Stimulated activated CD8-positive, alpha-beta memory T cell treated with anti-CD3 and anti-CD28 coated beads, Interleukin-15, amount 100 ng/mL, for 24 hours (primary cell): ENCODE results near the gene CYLD.

Experiments used
- DNase-seq: peaks from one replicate; pipeline ENCODE4 v3.0.0-alpha.2; 2020; ENCODE audit warnings: low read depth

The CYLD gene

DNA sequence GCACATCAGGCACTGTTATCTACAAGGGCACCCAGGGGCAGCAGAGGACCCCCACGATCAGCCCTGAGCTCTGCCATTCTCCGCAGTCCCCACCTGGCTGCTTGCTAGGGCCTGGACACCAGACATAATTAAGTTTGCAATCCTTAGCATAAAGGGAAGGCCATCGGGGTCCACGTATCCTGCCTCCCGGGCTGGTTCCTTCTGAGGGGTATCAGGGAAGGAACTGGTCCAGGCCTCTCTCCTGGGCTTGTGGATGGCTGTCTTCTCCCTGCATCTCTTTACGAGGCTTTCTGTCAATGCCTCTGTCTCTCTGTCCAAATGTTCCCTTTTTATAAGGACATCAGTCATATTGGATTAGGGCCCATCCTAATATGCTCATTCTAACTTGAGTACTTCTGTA lies 77.8 kb downstream of the CYLD start:
- no peak for DNase-seq

- DNase-seq, result no peak
Observed at GRCh38 chr16:50820225-50820624, 78.3 kb downstream of the CYLD start.

DNA sequence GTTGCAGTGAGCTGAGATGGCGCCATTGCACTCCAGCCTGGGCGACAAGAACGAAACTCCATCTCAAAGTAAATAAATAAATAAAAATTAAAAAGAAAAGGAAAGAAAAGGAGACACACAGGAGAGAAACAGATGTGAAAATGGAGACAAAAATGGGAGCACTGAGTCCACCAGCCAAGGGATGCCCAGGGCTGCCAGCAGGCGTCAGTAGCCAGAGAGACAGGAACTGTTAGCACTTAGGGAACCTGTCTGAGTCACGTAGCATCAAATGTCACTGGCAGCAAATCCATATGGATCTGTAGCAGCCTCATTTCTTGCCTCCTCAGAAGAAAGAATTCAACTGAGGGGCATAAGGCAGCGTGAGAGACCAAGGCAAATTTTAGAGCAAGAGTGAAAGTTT lies 79.7 kb downstream of the CYLD start:
- no peak for DNase-seq

DNA sequence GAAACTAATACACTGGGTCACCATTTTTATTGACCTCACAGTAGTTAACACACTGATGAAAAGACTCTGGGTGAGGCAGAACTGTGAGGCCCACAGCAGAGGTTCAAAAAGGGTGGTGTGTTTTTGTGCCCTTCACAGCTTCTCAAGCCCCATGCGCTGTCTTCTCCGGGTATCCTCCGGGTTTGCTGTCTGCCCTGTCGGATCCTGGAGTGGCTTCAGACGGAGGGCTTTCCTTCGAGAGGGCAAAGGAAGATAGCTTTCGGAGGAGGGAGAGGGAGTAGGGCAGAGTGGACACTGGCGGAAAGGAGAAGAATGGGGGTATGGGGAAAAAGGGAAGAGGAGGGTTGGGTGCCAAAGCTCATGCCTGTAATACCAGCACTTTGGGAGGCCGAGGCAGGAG lies 80.8 kb downstream of the CYLD start:
- no peak for DNase-seq

DNA sequence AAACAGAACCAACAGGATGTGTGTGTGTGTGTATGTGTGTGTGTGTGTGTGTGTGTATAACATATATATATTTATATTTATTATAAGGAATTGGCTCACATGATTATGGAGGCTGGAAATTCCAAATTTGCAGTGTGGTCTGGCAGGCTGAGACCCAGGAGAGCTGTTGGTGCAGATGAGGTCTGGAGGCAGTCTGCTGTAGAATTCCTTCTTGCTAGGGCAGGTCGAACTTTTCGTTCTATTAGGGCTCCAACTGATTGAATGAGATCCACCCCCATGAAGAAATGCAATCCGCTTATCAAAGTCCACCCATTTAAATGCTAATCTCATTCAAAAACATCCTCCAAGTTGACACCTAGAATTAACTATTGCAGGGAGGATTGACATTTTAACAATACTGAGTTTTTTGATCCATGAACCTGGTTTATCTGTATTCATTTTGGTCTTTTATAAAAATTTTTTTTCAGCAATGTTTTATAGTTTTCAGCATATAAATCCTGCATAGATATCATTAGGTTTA lies 85.0 kb downstream of the CYLD start:
- no peak for DNase-seq

DNA sequence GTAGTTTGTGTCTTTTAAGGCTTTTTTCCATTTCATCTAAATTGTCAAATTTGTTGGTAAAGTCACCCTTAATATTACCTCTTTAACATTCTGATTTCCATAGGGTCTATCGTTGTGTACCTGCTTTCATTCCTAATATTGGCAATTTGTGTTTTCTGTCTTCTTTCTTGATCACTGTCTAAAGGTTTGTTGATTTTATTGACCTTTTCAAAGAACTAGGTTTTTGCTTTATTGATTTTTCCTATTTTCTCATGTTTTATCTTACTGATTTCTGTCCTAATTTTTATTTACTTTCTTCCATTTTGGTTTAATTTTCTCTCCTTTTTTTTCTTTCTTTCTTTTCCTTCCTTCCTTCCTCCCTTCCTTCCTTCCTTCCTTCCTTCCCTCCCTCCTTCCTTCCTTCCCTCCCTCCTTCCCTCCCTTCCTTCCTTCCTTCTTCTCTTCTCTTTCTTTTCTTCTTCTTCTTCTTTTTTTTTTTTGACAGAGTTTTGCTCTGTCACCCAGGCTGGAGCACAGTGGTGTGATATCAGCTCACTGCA lies 86.3 kb downstream of the CYLD start:
- no peak for DNase-seq

- DNase-seq, result no peak
Observed at GRCh38 chr16:50830698-50831097, 88.8 kb downstream of the CYLD start.

DNA sequence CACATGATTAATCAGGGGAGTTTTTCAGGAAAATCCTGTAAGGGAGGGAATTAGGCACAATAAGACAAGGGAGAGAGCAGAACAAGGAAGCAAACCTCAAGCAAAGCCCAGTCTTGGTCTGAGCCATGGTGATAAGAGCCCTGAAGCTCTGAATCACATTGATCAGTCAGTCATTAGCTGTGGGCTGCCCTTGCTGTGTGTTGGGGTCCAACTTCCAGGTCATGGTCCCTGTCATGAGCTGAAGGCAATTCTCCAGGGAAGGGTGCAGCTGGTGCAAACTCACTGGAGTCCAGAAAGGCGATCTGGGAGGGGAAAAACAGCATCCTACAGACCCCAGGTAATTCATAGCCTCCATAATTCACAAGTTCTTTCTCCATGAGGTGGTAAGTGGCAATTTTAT lies 89.9 kb downstream of the CYLD start:
- DNase-seq, result no peak

GRCh38 chr16:50833929-50834328 lies 92.0 kb downstream of the CYLD start:
- DNase-seq, result no peak

DNA sequence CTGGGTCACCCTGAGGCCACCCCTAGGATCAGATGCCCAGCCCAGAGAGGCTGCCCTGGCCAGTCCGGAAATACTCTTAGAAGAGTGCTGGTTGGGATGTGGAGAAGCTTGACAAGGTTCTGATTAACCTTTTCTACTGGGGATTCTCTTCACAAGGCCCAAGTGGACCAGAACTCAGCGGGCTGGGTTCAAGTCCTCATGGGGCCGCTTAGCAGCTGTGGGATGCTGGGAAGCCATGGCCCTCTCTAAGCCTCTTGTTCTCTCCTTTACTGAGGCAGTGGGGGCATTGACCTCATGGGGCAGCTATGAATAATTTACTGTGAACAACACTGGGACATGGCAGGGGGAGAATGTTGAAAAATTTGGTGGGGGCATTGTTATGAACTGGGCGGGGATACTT lies 92.8 kb downstream of the CYLD start:
- DNase-seq, result no peak

GRCh38 chr16:50835358-50836060 lies 93.6 kb downstream of the CYLD start:
- DNase-seq, result no peak

DNA sequence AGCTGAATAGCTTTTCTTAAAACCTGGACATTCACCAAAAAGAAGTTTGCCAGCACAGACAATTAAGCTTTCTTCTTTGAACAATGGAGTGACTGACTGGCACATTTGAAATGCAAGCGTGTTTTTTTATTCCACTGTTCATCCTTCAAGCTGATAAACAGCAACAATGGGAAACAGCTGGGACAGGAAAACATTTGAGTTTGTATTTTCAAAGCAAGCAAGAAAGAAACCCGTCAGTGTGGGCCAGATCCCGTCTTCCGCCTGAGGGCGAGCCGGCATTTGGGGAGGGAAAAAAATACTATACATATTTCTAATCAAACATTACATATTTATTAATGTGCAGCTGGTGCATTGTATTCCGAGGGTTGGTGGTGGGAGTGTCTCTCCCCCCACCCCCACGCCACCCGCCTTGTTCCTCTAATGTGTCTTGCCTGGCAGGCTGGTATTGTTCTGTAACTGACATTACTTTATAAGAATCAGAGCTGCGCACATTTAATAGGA lies 94.3 kb downstream of the CYLD start:
- no peak for DNase-seq

- DNase-seq, result no peak
Observed at GRCh38 chr16:50837324-50837723, 95.4 kb downstream of the CYLD start.

DNA sequence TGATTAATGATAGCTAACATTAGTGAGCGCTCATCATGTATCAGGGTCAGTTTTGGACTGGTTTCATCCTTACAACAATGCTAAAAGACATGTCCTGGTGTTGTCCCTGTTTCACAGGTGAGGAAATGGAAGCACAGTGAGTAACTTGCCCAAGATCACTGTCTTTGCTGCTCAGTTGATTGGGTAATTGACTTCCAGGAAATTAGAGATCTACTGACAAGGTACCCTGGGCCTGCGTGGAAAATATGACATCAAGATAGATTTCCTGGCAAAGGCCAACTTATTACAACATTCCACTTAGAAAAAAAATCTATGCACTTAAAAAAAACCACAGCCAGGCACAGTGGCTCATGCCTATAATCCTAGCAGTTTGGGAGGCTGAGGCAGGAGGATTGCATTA lies 96.3 kb downstream of the CYLD start:
- DNase-seq, result no peak

DNA sequence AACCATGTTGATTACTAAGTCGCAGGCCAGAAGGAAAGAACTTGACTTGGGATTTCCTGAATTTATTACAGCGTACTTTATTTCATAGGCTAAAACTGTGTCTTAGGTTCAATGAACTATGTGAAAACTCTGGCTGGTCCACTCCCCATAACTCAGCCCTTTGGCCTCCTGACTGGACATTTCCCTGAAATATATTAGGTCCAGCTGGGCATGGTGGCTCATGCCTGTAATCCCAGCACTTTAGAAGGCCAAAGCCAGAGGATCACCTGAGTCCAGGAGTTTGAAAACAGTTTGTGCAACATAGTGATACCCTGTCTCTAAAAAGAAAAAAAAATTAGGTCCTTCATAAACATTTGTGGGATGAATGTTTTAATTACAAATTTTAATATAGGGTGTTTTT lies 97.0 kb downstream of the CYLD start:
- DNase-seq, result no peak

DNA sequence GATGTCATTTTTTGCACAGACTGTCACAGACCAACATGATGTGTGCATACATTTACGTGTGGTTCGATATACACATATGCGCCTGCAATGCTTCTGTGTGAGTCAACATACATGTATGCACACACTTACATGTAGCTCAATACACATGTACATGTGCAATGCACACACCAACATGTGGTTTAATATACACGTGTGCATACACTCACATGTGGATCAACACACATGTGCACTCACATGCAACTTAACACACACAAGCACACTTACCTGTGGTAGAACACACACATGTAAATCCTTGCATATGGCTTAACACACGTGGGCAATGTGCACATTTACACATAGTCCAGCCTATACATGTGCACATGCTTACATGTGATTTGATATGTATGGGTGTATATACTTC lies 97.5 kb downstream of the CYLD start:
- DNase-seq, result no peak

GRCh38 chr16:50839920-50840729 lies 98.2 kb downstream of the CYLD start:
- no peak for DNase-seq

DNA sequence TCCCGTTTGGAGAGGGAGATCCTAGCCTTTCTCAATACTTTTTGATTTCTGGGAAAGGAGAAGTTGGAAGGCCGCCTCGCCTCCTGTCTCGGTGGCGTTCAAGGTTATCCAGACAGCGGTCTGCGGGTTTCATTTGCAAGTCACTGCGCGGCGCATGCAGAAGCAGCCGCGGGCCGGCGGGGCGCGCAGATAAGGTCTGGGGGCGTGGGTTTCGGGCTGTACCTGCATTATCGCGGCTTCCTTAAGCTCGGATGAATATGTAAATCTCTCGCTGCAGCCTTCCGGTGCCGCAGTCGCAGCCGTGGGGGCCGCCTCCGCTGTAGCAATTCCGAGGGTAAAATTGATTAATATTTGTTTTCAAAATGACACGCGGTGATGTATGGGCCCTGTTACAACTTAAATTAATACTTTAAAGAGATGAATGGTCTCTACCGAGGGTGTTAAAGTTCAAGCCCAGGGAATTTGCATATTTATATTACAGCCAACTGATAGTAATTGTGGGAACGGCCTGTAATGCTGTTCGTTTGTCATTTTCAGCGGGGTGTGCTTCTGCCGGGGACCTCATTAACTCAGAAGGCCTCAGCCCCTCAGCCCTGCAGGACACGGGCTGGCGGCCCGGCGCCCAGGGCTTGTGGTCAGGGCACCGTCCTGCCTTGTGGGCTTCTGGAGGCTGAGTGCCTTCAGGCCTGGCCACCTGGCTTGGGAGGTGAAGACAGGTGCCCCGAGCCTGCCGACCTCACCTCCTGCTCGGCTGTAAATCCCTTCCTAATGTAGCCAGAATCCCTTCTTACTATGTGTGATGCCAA lies 99.4 kb downstream of the CYLD start:
- peak; percentile 13 for DNase-seq

DNA sequence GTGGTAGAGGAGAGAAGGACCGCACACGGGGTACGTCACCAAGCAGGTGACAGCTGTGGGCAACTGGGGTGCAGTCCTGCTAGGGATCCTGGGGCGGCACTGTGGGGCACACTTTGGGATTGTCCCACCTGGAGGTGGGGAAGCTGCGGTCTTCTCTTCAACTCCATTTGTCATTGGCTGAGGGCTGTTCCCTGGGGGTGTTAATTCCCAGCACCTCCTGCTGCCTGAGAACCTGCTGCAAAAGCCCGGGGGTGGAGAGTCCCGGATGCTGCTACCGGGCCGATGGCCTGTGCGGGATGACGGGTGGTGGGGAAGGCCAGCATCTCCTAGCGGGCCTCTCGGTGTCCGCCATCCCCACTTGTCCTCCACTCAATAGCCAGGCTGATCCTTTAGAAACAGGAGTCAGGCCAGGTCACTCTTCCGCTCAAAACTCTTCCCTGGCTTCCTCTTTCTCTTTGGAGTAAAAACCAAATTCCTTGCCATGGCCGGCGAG lies 100.2 kb downstream of the CYLD start:
- no peak for DNase-seq

DNA sequence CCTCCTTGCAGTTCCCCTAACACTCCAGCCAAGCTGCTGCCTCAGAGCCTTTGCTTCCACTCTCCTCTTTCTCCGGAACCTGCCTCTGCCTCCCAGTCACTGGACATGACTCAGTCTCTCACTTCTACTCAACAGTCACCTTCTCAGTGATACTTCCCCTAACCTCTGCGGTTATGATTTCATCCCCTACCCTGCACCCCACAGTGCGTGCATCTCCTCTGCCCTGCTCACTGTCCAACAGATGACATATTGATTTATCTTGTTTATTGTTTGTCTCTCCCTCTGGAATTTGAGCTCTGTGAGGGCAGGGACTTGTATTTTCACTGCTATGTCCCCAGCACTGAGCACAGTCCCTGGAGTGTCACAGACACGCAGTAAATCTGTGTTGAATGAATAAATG lies 100.7 kb downstream of the CYLD start:
- no peak for DNase-seq

DNA sequence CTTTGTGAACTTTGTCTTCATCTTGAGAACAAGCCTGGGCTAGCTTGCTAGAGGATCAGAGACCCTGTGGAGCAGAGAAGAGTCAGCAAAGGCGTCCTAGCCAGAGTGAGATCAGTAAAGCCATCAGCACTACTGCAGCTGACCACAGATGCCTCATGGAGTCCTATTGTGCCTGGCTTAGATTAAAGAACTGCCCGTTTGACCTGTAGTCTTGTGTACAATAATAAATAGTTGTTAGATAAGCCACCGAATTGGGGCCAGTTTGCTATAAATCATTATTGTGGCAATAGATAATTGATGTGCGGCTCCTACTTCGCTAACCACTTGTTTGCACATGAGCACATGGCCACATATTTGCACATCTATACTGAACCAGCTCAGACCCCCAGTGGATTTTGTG lies 103.0 kb downstream of the CYLD start:
- no peak for DNase-seq

DNA sequence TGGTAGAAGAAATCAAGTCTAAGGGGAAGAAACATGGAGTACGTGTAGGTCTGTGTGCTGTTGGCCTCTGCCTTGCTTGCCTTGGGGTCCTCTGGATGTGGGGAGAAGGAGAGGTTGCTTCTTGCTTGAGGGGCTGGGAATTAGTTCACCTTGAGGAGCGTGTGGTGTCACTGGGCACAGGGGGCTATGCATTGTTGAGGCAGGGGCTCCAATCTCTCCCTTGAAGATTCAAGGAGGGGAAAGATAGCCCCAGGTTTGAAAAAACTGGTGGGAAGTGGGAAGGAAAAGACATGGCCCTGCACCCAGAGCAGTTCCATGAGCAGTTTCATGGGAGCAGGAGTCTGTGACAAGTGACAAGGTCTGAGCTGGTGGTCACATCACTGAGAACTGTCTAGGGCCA lies 103.4 kb downstream of the CYLD start:
- no peak for DNase-seq
